Ascending aorta (tissue), 2 donors: Measurements from ENCODE around the gene SPRN. TPM values are rescaled to one million over a fixed set of nuclear protein-coding genes. Genes with fewer than 3 reads are reported as not detected.
"Not testable (repeated sequence)": the region's sequence is repeated elsewhere in the genome, so short reads cannot be mapped to it uniquely, and the experiment has no call there.

ENCODE experiments used
- DNase-seq, 2 donors: peaks; one replicate each; pipeline ENCODE4 v3.0.0-alpha.2; 2019; ENCODE audit warnings: low spot score in 2 of 2
- H3K27ac ChIP-seq, 2 donors: fragments of 200-600 bp; sonication (generic); one replicate each; pipeline ENCODE4 v1.5.1; 2016 to 2017; ENCODE audit warnings: mild to moderate bottlenecking in 1 of 2
- H3K27me3 ChIP-seq: fragments of 200-600 bp; sonication (generic); one replicate; pipeline ENCODE4 v1.5.1; 2017
- H3K36me3 ChIP-seq, 2 donors: fragments of 200-600 bp; sonication (generic); one replicate each; pipeline ENCODE4 v1.5.1; 2016
- H3K4me1 ChIP-seq, 2 donors: fragments of 200-600 bp; sonication (generic); one replicate each; pipeline ENCODE4 v1.5.1; 2016 to 2017; ENCODE audit warnings: mild to moderate bottlenecking in 1 of 2
- H3K4me3 ChIP-seq, 2 donors: fragments of 200-600 bp; sonication (generic); one replicate each; pipeline ENCODE4 v1.5.1; 2016 to 2017; ENCODE audit warnings: mild to moderate bottlenecking in 1 of 2
- H3K9me3 ChIP-seq, 2 donors: fragments of 200-600 bp; sonication (generic); one replicate each; pipeline ENCODE4 v1.5.1; 2016
- CTCF ChIP-seq, 3 experiments: fragments of 200-600 bp in 2 of 3; fragments of 450-650 bp in 1 of 3; sonication (generic) in 2 of 3; IDR thresholded peaks; one replicate each; pipeline ENCODE4 v1.5.1; 2016 to 2019; ENCODE audit warnings: antibody characterized with exemption in 3 of 3, mild to moderate bottlenecking in 1 of 3, moderate library complexity in 1 of 3
- intact Hi-C: fragments of 100-400 bp; cut with DNase I; formaldehyde crosslinking; loops from one replicate; pipeline ENCODE4 v1.15.1; 2023
- total RNA-seq: library from RNA; depleted of rRNA; stranded (reverse); fragments of >200 nt; gene quantifications from one replicate; pipeline ENCODE4 v1.1.0, GENCODE V29; 2016

Gene SPRN
- total RNA-seq, 1 donor from 2014 or later: not detected

- Histone ChIP-seq H3K4me1 (no peaks in the 10 kb centered on the region), H3K27ac (no peak overlapping the region)
- DNase-seq: peak in 1 of 2 donors; percentile 54
Observed at GRCh38 chr10:133442967-133443924, 18.8 kb upstream of the SPRN start.

GRCh38 chr10:133442191-133442966 lies 18.0 kb upstream of the SPRN start:
- Histone ChIP-seq H3K27me3 (no peaks in the 10 kb centered on the region), H3K9me3 (peaks cover 19 to 22% of the 10 kb centered on the region in 2 donors), H3K36me3 (no peaks in the 10 kb centered on the region), H3K27ac (no peak overlapping the region), H3K4me1 (no peaks in the 10 kb centered on the region), H3K4me3 (no peak overlapping the region)
- TF ChIP-seq CTCF (IDR thresholded peaks at IDR 0.05): no peak
- DNase-seq: peak in 1 of 2 donors; percentile 55
- intact Hi-C loops: no loop called here

More at GRCh38 chr10:133442967-133443924, 18.8 kb upstream of the SPRN start:
- no peak for TF ChIP-seq CTCF (IDR thresholded peaks at IDR 0.05)
- Histone ChIP-seq H3K27me3 (no peaks in the 10 kb centered on the region), H3K4me3 (no peak overlapping the region), H3K9me3 (peaks cover 28 to 30% of the 10 kb centered on the region in 2 donors), H3K36me3 (no peaks in the 10 kb centered on the region)
- intact Hi-C loops: no loop called here

GRCh38 chr10:133441780-133442179 lies 17.4 kb upstream of the SPRN start:
- no peaks in the 10 kb centered on the region for H3K27me3 ChIP-seq
- DNase-seq: no peak
- intact Hi-C loops: no loop called here

GRCh38 chr10:133441356-133441755 lies 16.9 kb upstream of the SPRN start:
- H3K4me3 ChIP-seq, H3K36me3 ChIP-seq, intact Hi-C loops, H3K4me1 ChIP-seq, H3K27me3 ChIP-seq, H3K27ac ChIP-seq, DNase-seq: not testable (repeated sequence)
- H3K9me3 ChIP-seq: peaks cover 10 to 11% of the 10 kb centered on the region in 2 donors

More at GRCh38 chr10:133441780-133442179, 17.4 kb upstream of the SPRN start:
- H3K9me3 ChIP-seq: peaks cover 14 to 16% of the 10 kb centered on the region in 2 donors
- TF ChIP-seq CTCF (IDR thresholded peaks at IDR 0.05): no peak
- no peak overlapping the region for H3K4me3 ChIP-seq
- H3K27ac ChIP-seq: no peak overlapping the region
- H3K4me1 ChIP-seq: no peaks in the 10 kb centered on the region
- no peaks in the 10 kb centered on the region for H3K36me3 ChIP-seq

GRCh38 chr10:133440633-133441285 lies 16.3 kb upstream of the SPRN start:
- no peak overlapping the region for H3K27ac ChIP-seq
- H3K9me3 ChIP-seq: peaks cover 5 to 7% of the 10 kb centered on the region in 2 donors
- H3K4me1 ChIP-seq: no peaks in the 10 kb centered on the region
- no peaks in the 10 kb centered on the region for H3K27me3 ChIP-seq
- no peak for TF ChIP-seq CTCF (IDR thresholded peaks at IDR 0.05)
- no peaks in the 10 kb centered on the region for H3K36me3 ChIP-seq
- no peak overlapping the region for H3K4me3 ChIP-seq
- intact Hi-C loops: no loop called here
- no peak for DNase-seq
